NCI-H2227 (cell line): ENCODE data around the gene PER1.

ENCODE experiments used
- DNase-seq: peaks from one replicate; lab custom pipeline; 2025; ENCODE audit not compliant: unreplicated experiment; lab: John Stamatoyannopoulos, UW

PER1 gene

GRCh38 chr17:8140065-8141029 is 11.9 kb downstream of the PER1 start:
- no peak for DNase-seq

GRCh38 chr17:8138672-8139371 is 13.4 kb downstream of the PER1 start:
- peak; percentile 97 for DNase-seq

- no peak for DNase-seq
Measured at GRCh38 chr17:8138374-8138671, 13.9 kb downstream of the PER1 start.

GRCh38 chr17:8137645-8138373 is 14.4 kb downstream of the PER1 start:
- DNase-seq = no peak

- DNase-seq = no peak
Measured at GRCh38 chr17:8133941-8134340, 18.3 kb downstream of the PER1 start.

- no peak for DNase-seq
Measured at GRCh38 chr17:8133399-8133798, 18.8 kb downstream of the PER1 start.

- DNase-seq = no peak
Measured at GRCh38 chr17:8131844-8132441, 20.3 kb downstream of the PER1 start.

GRCh38 chr17:8128125-8128784 is 23.9 kb downstream of the PER1 start:
- DNase-seq = no peak

- DNase-seq = peak; percentile 55
Measured at GRCh38 chr17:8126491-8127066, 25.6 kb downstream of the PER1 start.

GRCh38 chr17:8125947-8126490 is 26.2 kb downstream of the PER1 start:
- peak; percentile 60 for DNase-seq

GRCh38 chr17:8125154-8125946 is 26.9 kb downstream of the PER1 start:
- DNase-seq = peak; percentile 82

GRCh38 chr17:8124350-8125153 is 27.7 kb downstream of the PER1 start:
- no peak for DNase-seq

GRCh38 chr17:8123695-8124349 is 28.4 kb downstream of the PER1 start, which contains the start of gene HES7:
Gene HES7 (minus strand): TSS chr17:8124106. CDS start chr17:8124084, 22 bp downstream.
- DNase-seq = peak; percentile 18

- no peak for DNase-seq
Measured at GRCh38 chr17:8122924-8123694, 29.1 kb downstream of the PER1 start.

- DNase-seq = no peak
Measured at GRCh38 chr17:8122422-8122923, 29.7 kb downstream of the PER1 start.

- DNase-seq = peak; percentile 48
Measured at GRCh38 chr17:8121681-8122421, 30.4 kb downstream of the PER1 start.
